HTR-8/SVneo (cell line): ENCODE data around the gene KRTAP5-4.
"Not testable (repeated sequence)": the region's sequence is repeated elsewhere in the genome, so short reads cannot be mapped to it uniquely, and the experiment has no call there.

Experiments used
- DNase-seq: peaks from one replicate; pipeline ENCODE4 v3.0.0; 2011; ENCODE audit warnings: low spot score, mixed read lengths; ENCODE audit not compliant: insufficient read length
- FAIRE-seq: peaks from 2 replicates; lab custom pipeline; 2011; peaks lifted over from hg19 to GRCh38; lab: Jason Lieb, UNC

KRTAP5-4 gene

DNA sequence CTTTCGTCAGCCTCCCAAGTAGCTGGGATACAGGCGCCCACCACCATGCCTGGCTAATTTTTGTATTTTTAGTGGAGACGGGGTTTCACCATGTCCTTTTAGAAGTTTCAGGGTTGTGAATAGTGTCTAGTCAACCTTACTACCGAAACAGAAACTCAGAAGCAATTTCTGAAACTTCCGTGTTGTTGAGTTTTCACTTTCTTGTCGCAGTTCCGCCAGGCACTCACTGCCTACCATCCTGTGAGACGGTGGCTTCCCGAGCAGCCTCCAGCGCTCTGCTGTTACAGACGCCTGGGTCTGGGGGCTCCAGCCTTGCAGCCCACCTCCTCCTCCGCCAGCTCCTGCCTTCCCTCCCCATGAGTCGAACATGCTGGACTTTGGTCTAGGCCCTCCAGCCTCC is 16.0 kb downstream of the KRTAP5-4 start:
- not testable (repeated sequence) for DNase-seq, FAIRE-seq

DNA sequence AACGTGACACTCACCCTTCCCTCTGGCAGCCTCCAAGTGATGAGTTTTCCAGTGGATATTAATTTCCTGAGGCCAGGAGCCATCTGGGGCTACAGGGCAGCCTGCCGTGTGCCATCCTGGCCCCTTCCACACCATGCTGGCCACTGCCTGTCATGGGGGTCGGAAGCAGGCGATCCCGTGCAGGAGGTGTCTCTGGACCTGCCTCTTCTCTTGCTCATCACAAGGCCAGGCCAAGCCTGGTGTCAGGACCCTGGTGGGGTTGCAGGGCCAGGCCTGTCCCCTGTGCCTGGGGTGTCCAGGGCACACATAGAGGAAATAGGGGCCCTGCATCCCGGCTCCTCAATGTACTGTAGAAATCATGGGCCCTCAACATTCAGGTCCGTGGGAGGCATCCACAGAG is 17.2 kb downstream of the KRTAP5-4 start:
- no peak for FAIRE-seq
- no peak for DNase-seq

- no peak for FAIRE-seq
Measured at GRCh38 chr11:1604181-1604580, 17.8 kb downstream of the KRTAP5-4 start.

GRCh38 chr11:1603629-1604028 is 18.3 kb downstream of the KRTAP5-4 start:
- no peak for DNase-seq
- peak; percentile 79 for FAIRE-seq

More at GRCh38 chr11:1604181-1604580, 17.8 kb downstream of the KRTAP5-4 start:
- DNase-seq = no peak

DNA sequence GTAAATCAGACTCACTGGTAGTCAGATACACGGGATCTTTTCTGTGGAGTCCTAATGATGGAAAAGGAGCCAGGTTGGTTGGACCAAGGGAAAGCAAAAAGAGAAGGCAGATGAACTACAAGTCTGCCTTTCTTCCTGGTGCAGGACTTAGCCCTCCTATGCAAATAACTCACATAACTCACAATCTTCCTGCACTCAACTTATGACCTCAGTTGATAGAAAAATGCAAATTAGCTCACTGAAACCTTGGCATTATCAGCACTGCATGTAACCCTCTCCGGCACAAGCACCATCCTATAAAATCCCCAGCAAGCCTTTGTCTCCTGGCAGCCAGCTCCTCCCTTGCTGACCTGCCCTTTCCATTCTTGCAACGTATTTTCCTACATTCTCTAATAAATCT is 20.3 kb downstream of the KRTAP5-4 start:
- DNase-seq = not testable (repeated sequence)
- peak; percentile 83 for FAIRE-seq

DNA sequence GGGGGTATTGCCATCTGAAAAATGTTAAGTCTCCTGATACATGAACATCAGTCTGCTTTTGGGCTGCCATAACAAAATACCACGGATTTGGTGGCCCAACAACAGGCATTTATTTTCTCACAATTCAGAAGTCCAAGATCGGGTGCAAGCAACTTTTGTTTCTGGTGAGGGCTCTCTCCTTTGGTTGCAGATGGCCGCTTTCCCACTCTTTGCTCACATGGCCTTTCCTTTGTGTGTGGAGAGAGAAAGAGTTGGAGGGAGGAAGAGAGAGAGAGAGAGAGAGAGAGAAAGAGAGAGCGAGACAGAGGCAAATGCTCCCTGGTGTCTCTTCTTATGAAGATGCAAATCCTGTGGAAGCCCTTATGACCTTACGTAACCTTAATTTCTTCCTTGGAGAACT is 21.3 kb downstream of the KRTAP5-4 start:
- no peak for FAIRE-seq
- no peak for DNase-seq

DNA sequence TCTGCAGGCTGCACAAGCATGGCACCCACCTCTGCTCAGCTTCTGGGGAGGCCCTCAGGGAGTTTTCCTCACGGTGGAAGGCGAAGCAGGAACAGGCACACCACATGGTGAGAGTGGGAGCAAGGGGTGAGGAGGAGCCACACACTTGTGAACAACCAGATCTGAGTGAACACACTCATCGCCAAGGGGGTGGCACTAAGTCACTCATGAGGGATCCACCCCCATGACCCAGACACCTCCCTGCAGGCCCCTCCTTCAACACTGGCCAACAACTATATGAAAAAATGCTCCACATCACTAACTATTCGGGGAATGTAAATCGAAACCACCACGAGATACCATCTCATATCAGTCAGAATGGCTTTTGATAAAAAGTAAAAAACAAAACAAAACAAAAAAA is 23.1 kb downstream of the KRTAP5-4 start:
- FAIRE-seq (no peak), DNase-seq (no peak)

- DNase-seq, FAIRE-seq: not testable (repeated sequence)
Measured at GRCh38 chr11:1598406-1598805, 23.5 kb downstream of the KRTAP5-4 start.

GRCh38 chr11:1597994-1598380 is 24.0 kb downstream of the KRTAP5-4 start, which contains the start of gene KRTAP5-2:
Gene KRTAP5-2, minus strand, starts transcription at chr11:1598294. Its CDS starts 44 bp downstream, at chr11:1598250.
- DNase-seq = no peak
- no peak for FAIRE-seq

DNA sequence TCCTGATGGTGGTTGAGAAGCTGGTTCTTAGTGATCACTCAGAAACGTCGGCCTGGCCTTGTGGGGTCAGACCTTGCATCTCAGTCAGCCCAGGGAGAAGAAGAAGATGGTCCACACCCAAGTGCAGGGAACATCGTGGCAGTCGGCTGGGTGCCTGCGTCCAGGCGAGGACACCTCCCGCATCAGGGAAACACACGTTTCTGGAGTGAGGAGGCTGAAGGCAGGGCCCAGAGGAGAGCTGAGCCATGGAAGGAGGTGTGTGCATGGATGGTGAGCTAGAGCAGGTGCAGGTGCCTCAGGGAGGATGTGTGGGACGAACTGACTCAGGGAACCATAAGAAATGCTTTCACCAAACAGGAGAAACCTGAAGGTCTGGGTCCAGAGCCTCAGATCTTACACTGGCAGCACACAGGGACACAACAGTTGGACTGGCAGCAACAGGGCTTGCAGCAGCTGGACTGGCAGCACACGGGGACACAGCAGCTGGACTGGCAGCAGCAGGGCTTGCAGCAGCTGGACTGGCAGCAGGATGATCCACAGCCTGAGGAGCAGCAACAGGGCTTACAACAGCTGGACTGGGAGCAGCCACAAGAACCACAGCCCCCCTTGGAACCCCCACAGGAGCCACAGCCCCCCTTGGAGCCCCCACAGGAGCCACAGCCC is 24.5 kb downstream of the KRTAP5-4 start:
- DNase-seq (no peak), FAIRE-seq (no peak)

GRCh38 chr11:1596576-1597121 is 25.3 kb downstream of the KRTAP5-4 start:
- FAIRE-seq, DNase-seq: not testable (repeated sequence)

GRCh38 chr11:1595994-1596575 is 25.9 kb downstream of the KRTAP5-4 start:
- FAIRE-seq, DNase-seq: not testable (repeated sequence)

GRCh38 chr11:1592628-1593027 is 29.3 kb downstream of the KRTAP5-4 start:
- no peak for DNase-seq
- no peak for FAIRE-seq

DNA sequence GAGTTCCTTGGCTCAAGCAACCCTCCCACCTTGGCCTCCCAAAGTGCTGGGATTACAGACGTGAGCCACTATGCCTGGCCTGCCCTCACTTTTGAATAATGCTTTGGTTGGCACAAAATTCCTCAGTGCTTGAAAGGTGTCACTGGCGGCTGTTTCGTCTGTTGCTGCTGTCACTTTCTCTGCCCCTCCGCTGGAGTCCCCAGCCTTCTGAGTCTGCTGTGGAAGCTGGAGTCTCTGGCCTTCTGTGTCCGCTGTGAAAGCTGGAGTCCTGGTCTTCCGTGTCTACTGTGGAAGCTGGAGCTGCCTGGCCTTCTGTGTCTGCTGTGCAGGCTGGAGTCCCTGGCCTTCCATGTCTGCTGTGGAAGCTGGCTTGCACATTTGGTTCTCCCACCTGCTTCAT is 31.9 kb downstream of the KRTAP5-4 start:
- DNase-seq = no peak
- FAIRE-seq = no peak

DNA sequence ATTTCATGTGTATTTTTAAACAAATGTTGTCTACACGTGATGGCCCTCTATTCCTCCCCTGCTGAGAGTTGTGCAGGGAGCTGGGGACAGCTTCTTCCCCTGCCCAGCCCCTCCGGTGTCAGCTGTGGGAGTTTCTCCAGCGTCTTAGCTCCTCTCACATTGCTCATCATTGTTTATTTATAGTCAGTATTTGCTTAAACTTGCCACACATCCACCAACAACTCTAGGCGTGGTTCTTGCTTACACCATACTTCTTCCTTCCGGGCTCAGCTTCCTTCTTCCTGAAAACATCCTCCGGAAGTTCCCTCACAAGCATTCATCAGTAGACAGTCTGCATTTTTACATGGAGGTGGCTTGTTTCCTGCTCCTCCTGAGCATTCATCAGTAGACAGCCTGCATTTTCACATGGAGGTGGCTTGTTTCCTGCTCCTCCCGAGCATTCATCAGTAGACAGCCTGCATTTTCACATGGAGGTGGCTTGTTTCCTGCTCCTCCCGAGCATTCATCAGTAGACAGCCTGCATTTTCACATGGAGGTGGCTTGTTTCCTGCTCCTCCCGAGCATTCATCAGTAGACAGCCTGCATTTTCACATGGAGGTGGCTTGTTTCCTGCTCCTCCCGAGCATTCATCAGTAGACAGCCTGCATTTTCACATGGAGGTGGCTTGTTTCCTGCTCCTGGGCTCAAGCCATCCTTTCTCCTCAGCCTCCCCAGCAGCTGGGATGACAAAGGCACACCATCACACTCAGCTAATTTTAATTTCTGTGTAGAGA is 32.6 kb downstream of the KRTAP5-4 start:
- DNase-seq, FAIRE-seq: not testable (repeated sequence)

DNA sequence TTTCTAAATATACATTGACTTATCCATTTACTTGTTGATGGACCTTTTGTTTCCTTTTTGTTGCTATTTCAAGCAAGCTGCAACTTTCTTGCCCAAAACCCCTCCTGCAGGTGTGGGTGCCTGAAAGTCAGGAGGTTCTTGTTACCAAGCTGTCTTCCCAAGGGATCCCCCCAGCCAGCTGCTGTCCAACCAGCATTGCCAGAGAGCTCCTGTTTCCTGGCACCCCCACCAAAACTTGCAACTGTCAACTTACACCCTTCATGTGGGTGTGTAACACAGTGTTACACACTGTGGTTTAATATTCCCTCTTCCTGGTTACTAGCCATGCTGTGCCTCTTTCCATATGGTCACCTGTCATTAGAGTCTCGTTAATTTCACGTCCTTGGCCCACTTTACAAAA is 35.2 kb downstream of the KRTAP5-4 start:
- DNase-seq (no peak), FAIRE-seq (no peak)

GRCh38 chr11:1584661-1585370 is 37.1 kb downstream of the KRTAP5-4 start, which contains the start of gene KRTAP5-1:
Gene KRTAP5-1, minus strand, starts transcription at chr11:1585283. Its CDS starts 34 bp downstream, at chr11:1585249.
- not testable (repeated sequence) for FAIRE-seq, DNase-seq

DNA sequence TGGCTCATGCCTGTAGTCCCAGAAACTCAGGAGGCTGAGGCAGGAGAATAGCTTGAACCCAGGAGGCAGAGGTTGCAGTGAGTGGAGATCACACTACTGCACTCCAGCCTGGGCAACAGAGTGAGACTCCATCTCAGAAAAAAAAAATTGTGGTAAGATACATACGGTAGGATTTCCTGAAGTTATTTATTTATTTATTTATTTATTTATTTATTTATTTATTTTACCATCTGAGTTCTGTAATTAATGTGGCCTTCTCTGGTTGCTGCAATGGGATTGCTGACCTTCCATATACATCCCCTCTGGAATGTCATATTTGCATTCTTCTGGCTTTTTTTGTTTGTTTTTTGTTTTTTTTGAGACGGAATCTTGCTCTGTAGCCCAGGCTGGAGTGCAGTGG is 39.0 kb downstream of the KRTAP5-4 start:
- FAIRE-seq, DNase-seq: not testable (repeated sequence)

GRCh38 chr11:1581976-1582375 is 40.0 kb downstream of the KRTAP5-4 start:
- DNase-seq (no peak), FAIRE-seq (no peak)

- DNase-seq (no peak), FAIRE-seq (no peak)
Measured at GRCh38 chr11:1576825-1577224, 45.1 kb downstream of the KRTAP5-4 start.
